ENCODE data around the gene BAIAP2.

Gene BAIAP2

GRCh38 chr17:81132770-81133723 lies 98.1 kb downstream of the BAIAP2 start:
- H3K4me3 ChIP-seq (ENCODE audit: insufficient read length, low read depth), result no peak overlapping the region
- no peaks in the 10 kb centered on the region; the same call in 1 of the 2 replicates for H3K9me3 ChIP-seq (ENCODE audit: insufficient read depth, low read length)
- no peaks in the 10 kb centered on the region for H3K27me3 ChIP-seq (ENCODE audit: insufficient read depth, insufficient read length)
- H3K36me3 ChIP-seq (ENCODE audit: insufficient read depth, insufficient read length, low read length), result no peaks in the 10 kb centered on the region
- H3K4me1 ChIP-seq (ENCODE audit: insufficient read depth, insufficient read length), result peaks cover 39% of the 10 kb centered on the region
- H3K9ac ChIP-seq (ENCODE audit: insufficient read length, low read depth), result no peak overlapping the region
- DNase-seq (ENCODE audit: low read depth, low spot score), result no peak
- TF ChIP-seq SUZ12 (IDR thresholded peaks at IDR 0.05; ENCODE audit: extremely low read depth, insufficient read depth, insufficient read length) (no peak), ZNF274 (IDR thresholded peaks at IDR 0.05; ENCODE audit: low read depth, low read length) (no peak), YY1 (IDR thresholded peaks at IDR 0.05; ENCODE audit: insufficient read depth, insufficient read length) (no peak)

- no peak for DNase-seq (ENCODE audit: low read depth, low spot score)
- H3K4me3 ChIP-seq (ENCODE audit: insufficient read length, low read depth), result no peak overlapping the region
- H3K36me3 ChIP-seq (ENCODE audit: insufficient read depth, insufficient read length, low read length), result no peaks in the 10 kb centered on the region
- peaks cover 3% of the 10 kb centered on the region for H3K27me3 ChIP-seq (ENCODE audit: insufficient read depth, insufficient read length)
- no peak for TF ChIP-seq SUZ12 (IDR thresholded peaks at IDR 0.05; ENCODE audit: extremely low read depth, insufficient read depth, insufficient read length)
- no peak for TF ChIP-seq YY1 (IDR thresholded peaks at IDR 0.05; ENCODE audit: insufficient read depth, insufficient read length)
- peaks cover 32% of the 10 kb centered on the region for H3K4me1 ChIP-seq (ENCODE audit: insufficient read depth, insufficient read length)
- peak overlapping the region; percentile 2 for H3K9ac ChIP-seq (ENCODE audit: insufficient read length, low read depth)
- H3K9me3 ChIP-seq (ENCODE audit: insufficient read depth, low read length), result no peaks in the 10 kb centered on the region; the same call in 1 of the 2 replicates
Measured at GRCh38 chr17:81134064-81134781, 99.3 kb downstream of the BAIAP2 start.

- Histone ChIP-seq H3K27me3 (ENCODE audit: insufficient read depth, insufficient read length) (peaks cover 3% of the 10 kb centered on the region), H3K4me1 (ENCODE audit: insufficient read depth, insufficient read length) (peaks cover 24% of the 10 kb centered on the region), H3K9ac (ENCODE audit: insufficient read length, low read depth) (no peak overlapping the region), H3K9me3 (ENCODE audit: insufficient read depth, low read length) (no peaks in the 10 kb centered on the region; the same call in 1 of the 2 replicates), H3K36me3 (ENCODE audit: insufficient read depth, insufficient read length, low read length) (no peaks in the 10 kb centered on the region), H3K4me3 (ENCODE audit: insufficient read length, low read depth) (no peak overlapping the region)
- TF ChIP-seq YY1 (IDR thresholded peaks at IDR 0.05; ENCODE audit: insufficient read depth, insufficient read length), result no peak
- TF ChIP-seq SUZ12 (IDR thresholded peaks at IDR 0.05; ENCODE audit: extremely low read depth, insufficient read depth, insufficient read length), result no peak
- TF ChIP-seq ZNF274 (IDR thresholded peaks at IDR 0.05; ENCODE audit: low read depth, low read length), result no peak
- no peak for DNase-seq (ENCODE audit: low read depth, low spot score)
Measured at GRCh38 chr17:81135505-81136278, 100.7 kb downstream of the BAIAP2 start.

GRCh38 chr17:81136366-81136765 lies 101.4 kb downstream of the BAIAP2 start:
- H3K9ac ChIP-seq (ENCODE audit: insufficient read length, low read depth), result no peak overlapping the region
- DNase-seq (ENCODE audit: low read depth, low spot score), result no peak
- TF ChIP-seq ZNF274 (IDR thresholded peaks at IDR 0.05; ENCODE audit: low read depth, low read length), result no peak
- no peak for TF ChIP-seq YY1 (IDR thresholded peaks at IDR 0.05; ENCODE audit: insufficient read depth, insufficient read length)
- TF ChIP-seq SUZ12 (IDR thresholded peaks at IDR 0.05; ENCODE audit: extremely low read depth, insufficient read depth, insufficient read length), result no peak
- H3K4me3 ChIP-seq (ENCODE audit: insufficient read length, low read depth), result no peak overlapping the region
- H3K36me3 ChIP-seq (ENCODE audit: insufficient read depth, insufficient read length, low read length), result no peaks in the 10 kb centered on the region
- H3K9me3 ChIP-seq (ENCODE audit: insufficient read depth, low read length), result no peaks in the 10 kb centered on the region; the same call in 1 of the 2 replicates
- H3K27me3 ChIP-seq (ENCODE audit: insufficient read depth, insufficient read length), result peaks cover 3% of the 10 kb centered on the region
- H3K4me1 ChIP-seq (ENCODE audit: insufficient read depth, insufficient read length), result peaks cover 21% of the 10 kb centered on the region

DNA sequence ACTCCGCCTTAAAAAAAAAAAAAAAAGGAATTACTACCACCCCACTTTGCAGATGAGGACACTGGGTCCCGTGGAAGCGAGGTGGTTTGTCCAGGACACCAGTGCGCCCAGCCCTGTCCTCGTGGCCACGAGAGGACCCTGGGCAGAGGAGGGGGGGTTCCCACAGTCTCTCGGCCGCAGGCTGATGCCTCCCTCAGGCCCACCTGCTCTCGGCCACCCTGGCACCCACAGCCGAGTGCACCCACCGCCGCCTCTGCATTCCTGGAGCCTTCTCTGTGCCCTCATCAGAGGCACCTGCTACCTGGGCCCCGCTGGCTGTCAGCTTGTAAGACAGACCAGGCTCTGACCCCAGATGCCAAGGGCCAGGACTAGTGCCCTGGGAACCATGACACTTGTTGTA lies 102.3 kb downstream of the BAIAP2 start:
- H3K4me3 ChIP-seq (ENCODE audit: insufficient read length, low read depth), result no peak overlapping the region
- H3K27me3 ChIP-seq (ENCODE audit: insufficient read depth, insufficient read length), result peaks cover 3% of the 10 kb centered on the region
- no peak for TF ChIP-seq YY1 (IDR thresholded peaks at IDR 0.05; ENCODE audit: insufficient read depth, insufficient read length)
- no peak for TF ChIP-seq ZNF274 (IDR thresholded peaks at IDR 0.05; ENCODE audit: low read depth, low read length)
- TF ChIP-seq SUZ12 (IDR thresholded peaks at IDR 0.05; ENCODE audit: extremely low read depth, insufficient read depth, insufficient read length), result no peak
- H3K36me3 ChIP-seq (ENCODE audit: insufficient read depth, insufficient read length, low read length), result no peaks in the 10 kb centered on the region
- H3K9ac ChIP-seq (ENCODE audit: insufficient read length, low read depth), result no peak overlapping the region
- DNase-seq (ENCODE audit: low read depth, low spot score), result no peak
- peaks cover 16% of the 10 kb centered on the region for H3K4me1 ChIP-seq (ENCODE audit: insufficient read depth, insufficient read length)
- H3K9me3 ChIP-seq (ENCODE audit: insufficient read depth, low read length), result no peaks in the 10 kb centered on the region; the same call in 1 of the 2 replicates

GRCh38 chr17:81138083-81138482 lies 103.1 kb downstream of the BAIAP2 start:
- Histone ChIP-seq H3K36me3 (ENCODE audit: insufficient read depth, insufficient read length, low read length) (no peaks in the 10 kb centered on the region), H3K4me3 (ENCODE audit: insufficient read length, low read depth) (no peak overlapping the region), H3K9ac (ENCODE audit: insufficient read length, low read depth) (no peak overlapping the region), H3K9me3 (ENCODE audit: insufficient read depth, low read length) (no peaks in the 10 kb centered on the region; the same call in 1 of the 2 replicates), H3K27me3 (ENCODE audit: insufficient read depth, insufficient read length) (peaks cover 3% of the 10 kb centered on the region), H3K4me1 (ENCODE audit: insufficient read depth, insufficient read length) (peaks cover 20% of the 10 kb centered on the region)
- DNase-seq (ENCODE audit: low read depth, low spot score), result no peak
- TF ChIP-seq ZNF274 (IDR thresholded peaks at IDR 0.05; ENCODE audit: low read depth, low read length) (no peak), YY1 (IDR thresholded peaks at IDR 0.05; ENCODE audit: insufficient read depth, insufficient read length) (no peak), SUZ12 (IDR thresholded peaks at IDR 0.05; ENCODE audit: extremely low read depth, insufficient read depth, insufficient read length) (no peak)
